Epithelial cell of esophagus (primary cell): ENCODE measurements around the gene IL17REL.
"Not testable (repeated sequence)": the region's sequence is repeated elsewhere in the genome, so short reads cannot be mapped to it uniquely, and the experiment has no call there.

Source experiments
- DNase-seq: peaks from one replicate; pipeline ENCODE4 v3.0.0; 2010; ENCODE audit warnings: low read depth
- H3K4me3 ChIP-seq: 2 replicates; pipeline ENCODE4 v1.5.1; 2011; ENCODE audit warnings: mild to moderate bottlenecking, low read length, control low read depth
- TF ChIP-seq, protein P1 (sequence below): IDR thresholded peaks from 2 replicates; pipeline ENCODE4 v1.5.1; 2011; ENCODE audit warnings: low read depth, mild to moderate bottlenecking, low read length, control low read depth, inconsistent platforms; ENCODE audit not compliant: insufficient read depth; ENCODE audit errors: missing control alignments

The IL17REL gene

GRCh38 chr22:49950396-49950994 is 62.1 kb downstream of the IL17REL start:
- TF ChIP-seq, protein P1, sequence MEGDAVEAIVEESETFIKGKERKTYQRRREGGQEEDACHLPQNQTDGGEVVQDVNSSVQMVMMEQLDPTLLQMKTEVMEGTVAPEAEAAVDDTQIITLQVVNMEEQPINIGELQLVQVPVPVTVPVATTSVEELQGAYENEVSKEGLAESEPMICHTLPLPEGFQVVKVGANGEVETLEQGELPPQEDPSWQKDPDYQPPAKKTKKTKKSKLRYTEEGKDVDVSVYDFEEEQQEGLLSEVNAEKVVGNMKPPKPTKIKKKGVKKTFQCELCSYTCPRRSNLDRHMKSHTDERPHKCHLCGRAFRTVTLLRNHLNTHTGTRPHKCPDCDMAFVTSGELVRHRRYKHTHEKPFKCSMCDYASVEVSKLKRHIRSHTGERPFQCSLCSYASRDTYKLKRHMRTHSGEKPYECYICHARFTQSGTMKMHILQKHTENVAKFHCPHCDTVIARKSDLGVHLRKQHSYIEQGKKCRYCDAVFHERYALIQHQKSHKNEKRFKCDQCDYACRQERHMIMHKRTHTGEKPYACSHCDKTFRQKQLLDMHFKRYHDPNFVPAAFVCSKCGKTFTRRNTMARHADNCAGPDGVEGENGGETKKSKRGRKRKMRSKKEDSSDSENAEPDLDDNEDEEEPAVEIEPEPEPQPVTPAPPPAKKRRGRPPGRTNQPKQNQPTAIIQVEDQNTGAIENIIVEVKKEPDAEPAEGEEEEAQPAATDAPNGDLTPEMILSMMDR = no peak
- H3K4me3 ChIP-seq = no peak overlapping the region
- no peak for DNase-seq

DNA sequence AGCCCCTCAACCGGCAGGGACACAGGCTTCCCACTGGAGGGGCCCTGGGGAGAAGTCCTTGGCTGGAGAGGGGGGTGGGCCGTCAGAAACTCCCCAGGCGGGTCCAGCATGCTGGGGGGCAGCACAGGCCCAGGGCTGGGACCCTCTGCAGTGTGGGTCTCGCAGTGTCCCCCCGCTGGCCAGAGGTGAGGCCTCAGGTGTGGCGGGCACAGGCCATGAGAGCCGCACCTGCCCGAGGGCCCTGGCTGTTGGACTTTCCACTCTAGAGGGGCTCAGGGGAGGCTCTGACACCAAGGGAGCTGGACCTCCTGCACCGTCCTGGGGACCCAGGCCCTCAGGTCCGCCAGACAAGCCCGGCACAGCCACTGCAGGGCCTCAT is 62.7 kb downstream of the IL17REL start:
- no peak for DNase-seq
- TF ChIP-seq, protein P1 = no peak
- H3K4me3 ChIP-seq = no peak overlapping the region

DNA sequence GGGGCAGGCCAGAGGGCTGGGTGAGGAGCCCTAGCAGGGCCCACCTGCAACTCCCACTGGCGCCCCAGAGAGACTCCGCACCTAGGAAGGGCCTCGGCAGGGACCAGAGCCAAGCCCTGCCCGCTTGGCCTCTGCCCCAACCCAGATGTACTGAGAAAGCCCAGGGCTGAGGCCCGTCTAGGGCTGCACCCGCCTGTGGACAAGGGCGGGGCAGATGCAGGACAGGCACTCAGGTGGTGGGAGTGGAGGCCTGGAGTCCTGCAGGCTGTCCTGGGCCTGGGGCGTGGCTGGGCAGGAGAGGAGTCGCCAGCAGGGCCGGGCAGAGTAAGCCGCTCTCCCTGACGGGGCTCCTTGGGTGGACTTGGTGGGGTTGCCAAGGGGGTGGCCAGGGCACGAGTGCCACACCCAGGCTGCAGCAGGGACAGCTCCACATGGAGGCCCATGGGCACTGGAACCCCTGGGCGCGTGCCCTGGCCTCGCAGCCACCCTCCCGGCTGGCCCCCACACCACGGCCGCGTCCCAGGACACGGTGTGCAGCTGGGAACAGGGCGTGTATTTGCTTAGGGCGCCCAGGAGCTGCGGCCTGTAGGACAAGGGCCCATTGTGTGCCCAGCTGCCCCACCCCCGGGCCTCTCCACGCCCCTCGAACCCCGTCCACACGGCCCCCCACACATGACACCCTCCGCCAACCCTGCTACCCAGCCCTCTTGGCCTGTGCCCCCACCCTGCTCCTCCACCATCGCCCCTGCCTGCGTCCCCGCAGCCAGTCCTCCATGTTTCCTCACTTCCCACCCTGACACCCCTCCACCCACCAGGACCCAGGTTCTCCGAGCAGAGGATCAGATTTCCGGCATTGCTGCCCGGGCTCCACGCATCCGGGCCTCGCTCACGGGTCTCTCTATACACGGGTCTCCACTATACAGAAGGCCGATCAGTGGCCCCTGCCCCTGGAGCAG is 63.3 kb downstream of the IL17REL start:
- TF ChIP-seq, protein P1 = no peak
- H3K4me3 ChIP-seq = no peak overlapping the region
- DNase-seq = no peak

- TF ChIP-seq, protein P1 = no peak
- H3K4me3 ChIP-seq = peak overlapping the region; percentile 8
- no peak for DNase-seq
Measured at GRCh38 chr22:49948116-49948957, 64.2 kb downstream of the IL17REL start.

DNA sequence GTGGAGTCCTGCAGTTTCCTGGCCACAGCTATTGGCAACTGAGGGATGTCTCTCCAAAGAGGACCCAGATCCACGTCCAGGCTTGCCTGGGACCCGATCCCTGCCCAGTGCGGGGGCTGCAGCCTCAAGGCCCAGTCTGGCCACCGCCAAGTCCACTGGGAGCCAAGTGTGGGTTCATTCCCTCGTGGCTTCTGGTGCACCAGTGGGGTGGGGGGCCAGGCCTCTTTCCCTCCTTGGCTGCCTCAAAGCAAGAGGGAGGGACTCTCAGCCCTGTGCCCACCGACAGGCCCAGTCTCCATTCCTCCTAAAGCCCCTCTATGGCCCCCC is 65.3 kb downstream of the IL17REL start:
- TF ChIP-seq, protein P1 = no peak
- no peak overlapping the region for H3K4me3 ChIP-seq
- no peak for DNase-seq

- peak; percentile 40 for DNase-seq
- TF ChIP-seq, protein P1 = no peak
- no peak overlapping the region for H3K4me3 ChIP-seq
Measured at GRCh38 chr22:49946612-49947295, 65.8 kb downstream of the IL17REL start.

GRCh38 chr22:49945042-49945794 is 67.3 kb downstream of the IL17REL start:
- not testable (repeated sequence) for H3K4me3 ChIP-seq, DNase-seq
